WTC11 (cell line): Measurements from ENCODE around the gene SLC18A2.

Experiments used
- CTCF ChIP-seq: fragments of 200-600 bp; IDR thresholded peaks from 2 replicates; pipeline ENCODE4 v1.8.0; 2022; ENCODE audit warnings: antibody characterized with exemption
- TEAD1 ChIP-seq: sonication (generic); formaldehyde crosslinking; IDR thresholded peaks from 2 replicates; pipeline ENCODE4 v1.8.0; 2022; ENCODE audit warnings: mild to moderate bottlenecking, missing genetic modification reagents
- ZNF138 ChIP-seq: sonication (generic); formaldehyde crosslinking; conservative IDR thresholded peaks from 2 replicates; pipeline ENCODE4 v1.8.1; 2022; ENCODE audit warnings: mild to moderate bottlenecking, moderate library complexity, missing genetic modification reagents

GRCh38 chr10:117249493-117250093, 8.7 kb downstream of the SLC18A2 start:
- TF ChIP-seq CTCF (no peak), TEAD1 (CRISPR knock-in tag) (no peak), ZNF138 (no peak)
